HL-60 (cell line): Measurements from ENCODE around the gene MCM3AP.

ENCODE experiments used
- CTCF ChIP-seq: IDR thresholded peaks from one replicate; pipeline ENCODE4 v1.5.1; 2011; ENCODE audit warnings: low read length, control low read depth, inconsistent platforms; ENCODE audit not compliant: insufficient read depth
- GABPA ChIP-seq: IDR thresholded peaks from 2 replicates; pipeline ENCODE4 v1.6.1; 2012; ENCODE audit warnings: low read depth

DNA sequence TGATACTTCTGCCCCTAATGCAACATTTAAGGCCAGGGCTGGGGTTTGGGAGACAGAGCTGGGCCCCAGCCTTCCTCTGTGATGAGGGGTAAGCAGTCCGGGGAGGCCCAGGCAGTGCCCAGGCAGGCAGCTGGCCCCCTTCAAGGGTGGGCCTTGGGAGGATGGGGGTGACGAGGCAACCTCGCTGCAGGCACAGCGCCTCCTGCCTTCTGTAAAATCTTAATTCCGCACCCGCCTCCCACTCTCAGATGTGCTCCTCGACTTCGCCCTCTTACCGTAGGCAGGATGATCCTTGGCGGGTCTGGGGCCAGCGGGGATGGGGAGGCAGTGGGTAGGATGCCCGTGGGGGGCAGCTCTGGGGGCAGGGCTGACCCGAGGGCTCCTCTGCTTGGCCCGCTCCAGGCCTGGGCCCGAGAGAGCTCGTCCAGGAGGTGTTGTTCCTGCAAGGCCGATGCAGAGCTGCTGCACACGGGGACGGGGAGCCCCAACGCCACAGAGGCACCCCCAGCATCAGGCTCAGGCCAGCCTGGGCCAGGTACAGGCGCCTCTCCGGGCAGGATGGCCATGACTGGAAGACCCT, 29.1 kb upstream of the MCM3AP start:
- no peak for TF ChIP-seq CTCF
- TF ChIP-seq GABPA, result no peak
